ENCODE data around the gene ATG2A. TPM values are rescaled to one million over a fixed set of nuclear protein-coding genes. Genes with fewer than 3 reads are reported as not detected.
A peak's percentile ranks its signal among the peaks of the same experiment; 100 is the strongest.

Gene ATG2A
- total and polyA plus RNA-seq, 10 of the 15 experiments (the other 5 are each of a cell fraction or from before 2014, with no cell fraction given), result 0.08 to 19.0 (median 4.6) TPM

GRCh38 chr11:64916040-64916774 is 802 bp downstream of the ATG2A start:
- WGBS (ENCODE audit: insufficient coverage, insufficient replicate concordance, low lambda C conversion rate, missing lambda C conversion rate), result 13% methylated on average over 23 of the region's 23 CpGs
- RAD21 ChIA-PET (ENCODE audit: unreplicated experiment), result interaction anchor here (1.0 to 1.1 kb wide), 2 partner anchors 22 to 68 kb away, joined by 3 read pairs; no protein-coding TSS in a partner anchor
- no peaks in the 10 kb centered on the region for H4K20me1 ChIP-seq (ENCODE audit: control insufficient read depth, insufficient read depth)
- in situ Hi-C loops (cut with MboI) (no loop called here), intact Hi-C loops (cut with micrococcal nuclease; ENCODE audit: unreplicated experiment) (loop anchor here (5.0 kb wide), 1 partner anchor 196 kb away; the partner anchor contains the start of gene TM7SF2)
- peak overlapping the region; percentile 60 for H2AFZ ChIP-seq (ENCODE audit: control insufficient read depth, low read depth, low read length)
- H3K4me3 ChIP-seq, result peak overlapping the region; percentile 86
- ATAC-seq (peak; percentile 51), FAIRE-seq (peak; percentile 74), DNase-seq (ENCODE audit: low read depth, low spot score) (no peak)
- no peaks in the 10 kb centered on the region; a peak in 3 of 4 replicates for H3K36me3 ChIP-seq (ENCODE audit: control insufficient read depth in 2 of 2, insufficient read depth in 2 of 2, low read length in 1 of 2)
- no peaks in the 10 kb centered on the region for H3K27me3 ChIP-seq (replicated peaks in 1 of 2; ENCODE audit: control insufficient read depth in 2 of 2, insufficient read depth in 2 of 2, low read length in 1 of 2)
- peaks cover 6% of the 10 kb centered on the region for H3K4me1 ChIP-seq (ENCODE audit: control insufficient read depth, insufficient read depth, low read length)
- H3K4me2 ChIP-seq (ENCODE audit: control insufficient read depth, insufficient read depth), result peak overlapping the region; percentile 94
- H3K27ac ChIP-seq (ENCODE audit: control insufficient read depth, insufficient read depth), result peak overlapping the region; percentile 91
- POLR2A ChIA-PET, result interaction anchor here (1.4 to 1.8 kb wide), 2 partner anchors 16 to 51 kb away, joined by 4 to 9 read pairs; no protein-coding TSS in a partner anchor
- H3K9me3 ChIP-seq (replicated peaks; ENCODE audit: control insufficient read depth, insufficient read depth, low read length), result no peaks in the 10 kb centered on the region
- CTCF ChIA-PET, result interaction anchor here (0.7 to 1.7 kb wide), 4 partner anchors 68 to 216 kb away, joined by 3 to 6 read pairs (median 3); partner anchors contain the start of gene ZNHIT2
- peaks cover 11% of the 10 kb centered on the region for H3K79me2 ChIP-seq (ENCODE audit: control insufficient read depth, insufficient read depth, low read length)
- SMC1A ChIA-PET (ENCODE audit: uncharacterized antibody, unreplicated experiment), result interaction anchor here (1.7 to 2.5 kb wide), 2 partner anchors 68 to 97 kb away, joined by 4 to 11 read pairs; no protein-coding TSS in a partner anchor
- peak overlapping the region; percentile 83 for H3K9ac ChIP-seq (ENCODE audit: control insufficient read depth, insufficient read depth, low read length)
- no TSS peak for BruUV-seq (replicated peaks)
- TF ChIP-seq, protein P1, sequence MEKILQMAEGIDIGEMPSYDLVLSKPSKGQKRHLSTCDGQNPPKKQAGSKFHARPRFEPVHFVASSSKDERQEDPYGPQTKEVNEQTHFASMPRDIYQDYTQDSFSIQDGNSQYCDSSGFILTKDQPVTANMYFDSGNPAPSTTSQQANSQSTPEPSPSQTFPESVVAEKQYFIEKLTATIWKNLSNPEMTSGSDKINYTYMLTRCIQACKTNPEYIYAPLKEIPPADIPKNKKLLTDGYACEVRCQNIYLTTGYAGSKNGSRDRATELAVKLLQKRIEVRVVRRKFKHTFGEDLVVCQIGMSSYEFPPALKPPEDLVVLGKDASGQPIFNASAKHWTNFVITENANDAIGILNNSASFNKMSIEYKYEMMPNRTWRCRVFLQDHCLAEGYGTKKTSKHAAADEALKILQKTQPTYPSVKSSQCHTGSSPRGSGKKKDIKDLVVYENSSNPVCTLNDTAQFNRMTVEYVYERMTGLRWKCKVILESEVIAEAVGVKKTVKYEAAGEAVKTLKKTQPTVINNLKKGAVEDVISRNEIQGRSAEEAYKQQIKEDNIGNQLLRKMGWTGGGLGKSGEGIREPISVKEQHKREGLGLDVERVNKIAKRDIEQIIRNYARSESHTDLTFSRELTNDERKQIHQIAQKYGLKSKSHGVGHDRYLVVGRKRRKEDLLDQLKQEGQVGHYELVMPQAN (conservative IDR thresholded peaks at IDR 0.05), result no peak; the same call in 1 of the 2 replicates
- TF ChIP-seq POU2F2 (IDR thresholded peaks at IDR 0.05; ENCODE audit: borderline replicate concordance, low read depth, low read length), result peak; percentile 47; the same call in 1 of the 3 replicates
- TF ChIP-seq TCF7 (IDR thresholded peaks at IDR 0.05; ENCODE audit: borderline replicate concordance), result no peak
- TF ChIP-seq SIN3A (IDR thresholded peaks at IDR 0.05; ENCODE audit: low read depth, low read length), result peak; percentile 78
- TF ChIP-seq SUPT20H (IDR thresholded peaks at IDR 0.05; ENCODE audit: borderline replicate concordance, control insufficient read depth, low read depth, low read length), result no peak
- TF ChIP-seq, protein P2, sequence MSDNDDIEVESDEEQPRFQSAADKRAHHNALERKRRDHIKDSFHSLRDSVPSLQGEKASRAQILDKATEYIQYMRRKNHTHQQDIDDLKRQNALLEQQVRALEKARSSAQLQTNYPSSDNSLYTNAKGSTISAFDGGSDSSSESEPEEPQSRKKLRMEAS (IDR thresholded peaks at IDR 0.05; ENCODE audit: low read depth, low read length), result peak; percentile 69; the same call in 1 of the 2 replicates
- TF ChIP-seq MEF2B (IDR thresholded peaks at IDR 0.05; ENCODE audit: partially characterized antibody, poor library complexity, severe bottlenecking), result peak; percentile 17
- TF ChIP-seq CHD2 (IDR thresholded peaks at IDR 0.05; ENCODE audit: borderline replicate concordance, low read depth, low read length), result no peak
- TF ChIP-seq ZBTB11 (CRISPR knock-in tag; IDR thresholded peaks at IDR 0.05), result no peak
- TF ChIP-seq MXI1 (IDR thresholded peaks at IDR 0.05; ENCODE audit: low read depth, low read length), result peak; percentile 53; the same call in 1 of the 2 replicates
- TF ChIP-seq IRF4 (IDR thresholded peaks at IDR 0.05; ENCODE audit: low read depth, low read length), result no peak
- TF ChIP-seq BHLHE40 (IDR thresholded peaks at IDR 0.05; ENCODE audit: borderline replicate concordance in 1 of 2, low read depth in 2 of 2, low read length in 1 of 2), result peak; percentile 71 to 83
- no peak for TF ChIP-seq NFIC (IDR thresholded peaks at IDR 0.05; ENCODE audit: low read depth, low read length)
- peak; percentile 97 for TF ChIP-seq NR2F1 (conservative IDR thresholded peaks at IDR 0.05)
- TF ChIP-seq ZNF622 (IDR thresholded peaks at IDR 0.05), result no peak
